ENCODE data around the gene BUB1. TPM values are rescaled to one million over a fixed set of nuclear protein-coding genes. Genes with fewer than 3 reads are reported as not detected.

The BUB1 gene
- total RNA-seq, 1 donor from 2014 or later, result 7.1 TPM

- Mint-ChIP-seq H3K9me3 (ENCODE audit: low read depth) (no peaks in the 10 kb centered on the region), H3K27me3 (ENCODE audit: low read depth) (no peaks in the 10 kb centered on the region), H3K4me1 (ENCODE audit: low read depth) (peaks cover 35% of the 10 kb centered on the region), H3K27ac (ENCODE audit: unreplicated experiment) (no peak overlapping the region), H3K36me3 (ENCODE audit: low read depth) (no peaks in the 10 kb centered on the region), H3K4me3 (ENCODE audit: unreplicated experiment) (peak overlapping the region; percentile 100)
- TF ChIP-seq CTCF (IDR thresholded peaks at IDR 0.05), result peak; percentile 14
- no peak for DNase-seq (ENCODE audit: low spot score)
These were observed 1.5 kb upstream of the BUB1 start for GRCh38 chr2:110679337-110679707.

GRCh38 chr2:110678457-110679336 lies 834 bp upstream of the BUB1 start:
- no peaks in the 10 kb centered on the region for H3K36me3 Mint-ChIP-seq (ENCODE audit: low read depth)
- DNase-seq (ENCODE audit: low spot score), result no peak
- H3K27me3 Mint-ChIP-seq (ENCODE audit: low read depth), result no peaks in the 10 kb centered on the region

GRCh38 chr2:110677080-110677479 lies 783 bp downstream of the BUB1 start:
- Mint-ChIP-seq H3K36me3 (ENCODE audit: low read depth) (no peaks in the 10 kb centered on the region), H3K27ac (ENCODE audit: unreplicated experiment) (peak overlapping the region; percentile 89), H3K4me3 (ENCODE audit: unreplicated experiment) (peak overlapping the region; percentile 100), H3K4me1 (ENCODE audit: low read depth) (peaks cover 35% of the 10 kb centered on the region), H3K9me3 (ENCODE audit: low read depth) (no peaks in the 10 kb centered on the region), H3K27me3 (ENCODE audit: low read depth) (no peaks in the 10 kb centered on the region)
- no peak for TF ChIP-seq CTCF (IDR thresholded peaks at IDR 0.05)
- DNase-seq (ENCODE audit: low spot score), result no peak

More at GRCh38 chr2:110678457-110679336, 834 bp upstream of the BUB1 start:
- Mint-ChIP-seq H3K4me3 (ENCODE audit: unreplicated experiment) (peak overlapping the region; percentile 100), H3K4me1 (ENCODE audit: low read depth) (peaks cover 35% of the 10 kb centered on the region), H3K27ac (ENCODE audit: unreplicated experiment) (peak overlapping the region; percentile 99), H3K9me3 (ENCODE audit: low read depth) (no peaks in the 10 kb centered on the region)
- TF ChIP-seq CTCF (IDR thresholded peaks at IDR 0.05), result no peak

- Mint-ChIP-seq H3K4me3 (ENCODE audit: unreplicated experiment) (no peak overlapping the region), H3K27ac (ENCODE audit: unreplicated experiment) (peak overlapping the region; percentile 57), H3K4me1 (ENCODE audit: low read depth) (peaks cover 35% of the 10 kb centered on the region), H3K9me3 (ENCODE audit: low read depth) (no peaks in the 10 kb centered on the region), H3K36me3 (ENCODE audit: low read depth) (no peaks in the 10 kb centered on the region), H3K27me3 (ENCODE audit: low read depth) (no peaks in the 10 kb centered on the region)
- no peak for DNase-seq (ENCODE audit: low spot score)
- TF ChIP-seq CTCF (IDR thresholded peaks at IDR 0.05), result no peak
These were observed 2.2 kb downstream of the BUB1 start for GRCh38 chr2:110675679-110676078.

- DNase-seq (ENCODE audit: low spot score), result no peak
- H3K9me3 Mint-ChIP-seq (ENCODE audit: low read depth), result no peaks in the 10 kb centered on the region
- peaks cover 35% of the 10 kb centered on the region for H3K4me1 Mint-ChIP-seq (ENCODE audit: low read depth)
- TF ChIP-seq CTCF (IDR thresholded peaks at IDR 0.05), result no peak
- H3K36me3 Mint-ChIP-seq (ENCODE audit: low read depth), result no peaks in the 10 kb centered on the region
- H3K4me3 Mint-ChIP-seq (ENCODE audit: unreplicated experiment), result peak overlapping the region; percentile 50
- H3K27ac Mint-ChIP-seq (ENCODE audit: unreplicated experiment), result peak overlapping the region; percentile 96
- no peaks in the 10 kb centered on the region for H3K27me3 Mint-ChIP-seq (ENCODE audit: low read depth)
These were observed 3.0 kb downstream of the BUB1 start for GRCh38 chr2:110674620-110675555.

All from chondrocyte (in vitro differentiated cells).